ENCODE results near the gene EMILIN1.

EMILIN1 gene

GRCh38 chr2:27039871-27040270, 38.5 kb upstream of the EMILIN1 start:
- no peaks in the 10 kb centered on the region for H3K9me3 ChIP-seq (ENCODE audit: low read depth, low read length)
- no peak overlapping the region for H3K4me3 ChIP-seq
- no peak for TF ChIP-seq FOXP2 (optimal IDR thresholded peaks at IDR 0.05; ENCODE audit: control extremely low read depth, extremely low read length, insufficient read depth)
- TF ChIP-seq EZH2 (IDR thresholded peaks at IDR 0.05), result no peak
- no peak for TF ChIP-seq POLR2AphosphoS5 (IDR thresholded peaks at IDR 0.05; ENCODE audit: borderline replicate concordance, low read depth, low read length)
- peaks cover 70% of the 10 kb centered on the region for H3K36me3 ChIP-seq (ENCODE audit: insufficient read depth, low read length)
- H3K9ac ChIP-seq (ENCODE audit: insufficient read length), result no peak overlapping the region
- no peak overlapping the region for H3K27ac ChIP-seq
- DNase-seq (ENCODE audit: low read depth, low spot score), result no peak

GRCh38 chr2:27040282-27040681, 38.1 kb upstream of the EMILIN1 start:
- Histone ChIP-seq H3K9ac (ENCODE audit: insufficient read length) (no peak overlapping the region), H3K9me3 (ENCODE audit: low read depth, low read length) (no peaks in the 10 kb centered on the region), H3K4me3 (no peak overlapping the region), H3K27ac (no peak overlapping the region), H3K36me3 (ENCODE audit: insufficient read depth, low read length) (peaks cover 66% of the 10 kb centered on the region)
- DNase-seq (ENCODE audit: low read depth, low spot score), result no peak
- TF ChIP-seq EZH2 (IDR thresholded peaks at IDR 0.05) (no peak), POLR2AphosphoS5 (IDR thresholded peaks at IDR 0.05; ENCODE audit: borderline replicate concordance, low read depth, low read length) (no peak), FOXP2 (optimal IDR thresholded peaks at IDR 0.05; ENCODE audit: control extremely low read depth, extremely low read length, insufficient read depth) (no peak)

GRCh38 chr2:27041752-27042151, 36.7 kb upstream of the EMILIN1 start:
- H3K36me3 ChIP-seq (ENCODE audit: insufficient read depth, low read length), result peaks cover 51% of the 10 kb centered on the region
- H3K9me3 ChIP-seq (ENCODE audit: low read depth, low read length), result no peaks in the 10 kb centered on the region
- no peak for TF ChIP-seq FOXP2 (optimal IDR thresholded peaks at IDR 0.05; ENCODE audit: control extremely low read depth, extremely low read length, insufficient read depth)
- no peak for TF ChIP-seq EZH2 (IDR thresholded peaks at IDR 0.05)
- no peak for TF ChIP-seq POLR2AphosphoS5 (IDR thresholded peaks at IDR 0.05; ENCODE audit: borderline replicate concordance, low read depth, low read length)
- H3K9ac ChIP-seq (ENCODE audit: insufficient read length), result no peak overlapping the region
- no peak for DNase-seq (ENCODE audit: low read depth, low spot score)
- no peak overlapping the region; the same call in 1 of the 2 replicates for H3K27ac ChIP-seq
- no peak overlapping the region for H3K4me3 ChIP-seq

- no peak overlapping the region for H3K4me3 ChIP-seq
- H3K9ac ChIP-seq (ENCODE audit: insufficient read length), result no peak overlapping the region
- H3K27ac ChIP-seq, result no peak overlapping the region
- DNase-seq (ENCODE audit: low read depth, low spot score), result no peak
- peaks cover 47% of the 10 kb centered on the region for H3K36me3 ChIP-seq (ENCODE audit: insufficient read depth, low read length)
- TF ChIP-seq EZH2 (IDR thresholded peaks at IDR 0.05) (no peak), POLR2AphosphoS5 (IDR thresholded peaks at IDR 0.05; ENCODE audit: borderline replicate concordance, low read depth, low read length) (peak; percentile 19; the same call in 1 of the 2 replicates)
- H3K9me3 ChIP-seq (ENCODE audit: low read depth, low read length), result no peaks in the 10 kb centered on the region
These were observed 36.2 kb upstream of the EMILIN1 start for GRCh38 chr2:27042159-27042661.

- Histone ChIP-seq H3K27ac (no peak overlapping the region), H3K4me3 (no peak overlapping the region), H3K9me3 (ENCODE audit: low read depth, low read length) (no peaks in the 10 kb centered on the region), H3K36me3 (ENCODE audit: insufficient read depth, low read length) (peaks cover 38% of the 10 kb centered on the region), H3K9ac (ENCODE audit: insufficient read length) (no peak overlapping the region)
- no peak for TF ChIP-seq POLR2AphosphoS5 (IDR thresholded peaks at IDR 0.05; ENCODE audit: borderline replicate concordance, low read depth, low read length)
- no peak for TF ChIP-seq FOXP2 (optimal IDR thresholded peaks at IDR 0.05; ENCODE audit: control extremely low read depth, extremely low read length, insufficient read depth)
- no peak for TF ChIP-seq EZH2 (IDR thresholded peaks at IDR 0.05)
- DNase-seq (ENCODE audit: low read depth, low spot score), result no peak
These were observed 35.3 kb upstream of the EMILIN1 start for GRCh38 chr2:27042985-27043634.

GRCh38 chr2:27049422-27050280, 28.8 kb upstream of the EMILIN1 start:
- peak overlapping the region; percentile 73 for H3K27ac ChIP-seq
- no peaks in the 10 kb centered on the region for H3K9me3 ChIP-seq (ENCODE audit: low read depth, low read length)
- H3K36me3 ChIP-seq (ENCODE audit: insufficient read depth, low read length), result peaks cover 7% of the 10 kb centered on the region
- H3K9ac ChIP-seq (ENCODE audit: insufficient read length), result peak overlapping the region; percentile 81
- no peak for DNase-seq (ENCODE audit: low read depth, low spot score)
- H3K4me3 ChIP-seq, result peak overlapping the region; percentile 95
- TF ChIP-seq POLR2AphosphoS5 (IDR thresholded peaks at IDR 0.05; ENCODE audit: borderline replicate concordance, low read depth, low read length), result 0 out of 2 replicates have a peak, but pooled peaks have one; percentile 2
- no peak for TF ChIP-seq EZH2 (IDR thresholded peaks at IDR 0.05)
- no peak for TF ChIP-seq FOXP2 (optimal IDR thresholded peaks at IDR 0.05; ENCODE audit: control extremely low read depth, extremely low read length, insufficient read depth)

GRCh38 chr2:27050281-27050995, 28.0 kb upstream of the EMILIN1 start:
- Histone ChIP-seq H3K27ac (peak overlapping the region; percentile 97), H3K4me3 (peak overlapping the region; percentile 95), H3K9me3 (ENCODE audit: low read depth, low read length) (no peaks in the 10 kb centered on the region), H3K36me3 (ENCODE audit: insufficient read depth, low read length) (peaks cover 15% of the 10 kb centered on the region), H3K9ac (ENCODE audit: insufficient read length) (peak overlapping the region; percentile 81)
- peak; percentile 97 for DNase-seq (ENCODE audit: low read depth, low spot score)
- TF ChIP-seq EZH2 (IDR thresholded peaks at IDR 0.05), result no peak
- TF ChIP-seq POLR2AphosphoS5 (IDR thresholded peaks at IDR 0.05; ENCODE audit: borderline replicate concordance, low read depth, low read length), result 0 out of 2 replicates have a peak, but pooled peaks have one; percentile 8
- no peak for TF ChIP-seq FOXP2 (optimal IDR thresholded peaks at IDR 0.05; ENCODE audit: control extremely low read depth, extremely low read length, insufficient read depth)
